SK-N-SH (cell line): Measurements from ENCODE around the gene IL1RAP. TPM values are rescaled to one million over a fixed set of nuclear protein-coding genes. Genes with fewer than 3 reads are reported as not detected.

Source experiments
- CTCF ChIA-PET: fragments of 300-600, 350-600 bp; formaldehyde crosslinking; extraction: SDS; loops from one replicate; lab custom pipeline; 2021; lab: Yijun Ruan, JAX
- POLR2A ChIA-PET: fragments of 350-600 bp; sonication (Branson Sonifier 250); formaldehyde crosslinking; extraction: SDS; loops from one replicate; lab custom pipeline; 2020; ENCODE audit warnings: antibody characterized with exemption, inconsistent platforms; lab: Yijun Ruan, JAX
- DNase-seq: peaks from one replicate; pipeline ENCODE4 v3.0.0; 2012
- H2AFZ ChIP-seq: fragments of 200-600 bp; sonication (generic); 2 replicates; pipeline ENCODE4 v1.8.1; 2016; ENCODE audit warnings: antibody characterized with exemption, mild to moderate bottlenecking, low read depth
- H3F3A ChIP-seq: fragments of 200-600 bp; sonication (generic); replicated peaks from 2 replicates; pipeline ENCODE3; 2016; ENCODE audit warnings: antibody characterized with exemption, mild to moderate bottlenecking; ENCODE audit not compliant: insufficient read depth
- H3K27ac ChIP-seq, 2 experiments: fragments of 200-500 bp in 1 of 2; fragments of 200-600 bp in 1 of 2; sonication (Bioruptor generic) in 1 of 2; sonication (generic), shearing (Covaris generic) in 1 of 2; 2 replicates each; pipeline versions ENCODE4 v1.5.1 to v1.6.1; 2014 to 2016; ENCODE audit warnings: low read depth in 2 of 2, inconsistent platforms in 1 of 2, low read length in 1 of 2, mild to moderate bottlenecking in 1 of 2, mixed read lengths in 1 of 2
- H3K27me3 ChIP-seq: fragments of 200-600 bp; sonication (generic), shearing (Covaris generic); 2 replicates; pipeline ENCODE4 v1.6.1; 2016; ENCODE audit warnings: mixed run types; ENCODE audit not compliant: insufficient read depth
- H3K36me3 ChIP-seq, 2 experiments: fragments of 200-500 bp in 1 of 2; fragments of 200-600 bp in 1 of 2; sonication (Bioruptor generic) in 1 of 2; sonication (generic) in 1 of 2; replicated peaks in 1 of 2; 2 replicates each; pipeline versions ENCODE3 to v1.5.1; 2014 to 2016; ENCODE audit warnings: low read length in 1 of 2, mild to moderate bottlenecking in 1 of 2; ENCODE audit not compliant: insufficient read depth in 2 of 2, control insufficient read depth in 1 of 2
- H3K4me1 ChIP-seq, 2 experiments: fragments of 200-500 bp in 1 of 2; fragments of 200-600 bp in 1 of 2; sonication (Bioruptor generic) in 1 of 2; sonication (generic), shearing (Covaris generic) in 1 of 2; 2 replicates each; pipeline versions ENCODE4 v1.5.1 to v1.6.1; 2014 to 2016; ENCODE audit warnings: low read depth in 1 of 2, low read length in 1 of 2, mixed run types in 1 of 2; ENCODE audit not compliant: insufficient read depth in 2 of 2, control insufficient read depth in 1 of 2
- H3K4me2 ChIP-seq: fragments of 200-600 bp; sonication (generic), shearing (Covaris generic); 2 replicates; pipeline ENCODE4 v1.6.1; 2017; ENCODE audit warnings: mixed run types
- H3K4me3 ChIP-seq, 2 experiments: fragments of 200-500 bp in 1 of 2; fragments of 200-600 bp in 1 of 2; sonication (Bioruptor generic) in 1 of 2; sonication (generic), shearing (Covaris generic) in 1 of 2; 2 replicates each; pipeline versions ENCODE4 v1.5.1 to v1.8.1; 2014 to 2016; ENCODE audit warnings: low read depth in 2 of 2, inconsistent platforms in 1 of 2, low read length in 1 of 2, mild to moderate bottlenecking in 1 of 2, mixed read lengths in 1 of 2, moderate library complexity in 1 of 2
- H3K79me2 ChIP-seq: fragments of 200-600 bp; sonication (generic); 2 replicates; pipeline ENCODE4 v1.8.1; 2017; ENCODE audit warnings: mild to moderate bottlenecking; ENCODE audit not compliant: insufficient read depth
- H3K9ac ChIP-seq: fragments of 200-600 bp; sonication (generic); 2 replicates; pipeline ENCODE4 v1.6.1; 2017; ENCODE audit warnings: mixed run types
- H3K9me2 ChIP-seq: fragments of 200-600 bp; sonication (generic); 2 replicates; pipeline ENCODE4 v1.6.1; 2017; ENCODE audit warnings: mixed run types
- H3K9me3 ChIP-seq: fragments of 200-600 bp; sonication (generic); 2 replicates; pipeline ENCODE4 v1.6.1; 2017; ENCODE audit warnings: mixed run types, mild to moderate bottlenecking, moderate library complexity
- H4K20me1 ChIP-seq: fragments of 200-600 bp; sonication (generic); 2 replicates; pipeline ENCODE4 v1.6.1; 2017; ENCODE audit warnings: mild to moderate bottlenecking, mixed run types; ENCODE audit not compliant: insufficient read depth
- CHD2 ChIP-seq: fragments of 150-350 bp; IDR thresholded peaks from 2 replicates; pipeline ENCODE4 v1.6.1; 2018; ENCODE audit warnings: low read length; ENCODE audit not compliant: partially characterized antibody
- ELF1 ChIP-seq: IDR thresholded peaks from 2 replicates; pipeline ENCODE4 v1.4.0; 2012
- FOSL2 ChIP-seq: IDR thresholded peaks from 2 replicates; pipeline ENCODE4 v1.4.0; 2012; ENCODE audit warnings: low read depth, mild to moderate bottlenecking, moderate library complexity, borderline replicate concordance
- FOXJ3 ChIP-seq: sonication (generic); formaldehyde crosslinking; IDR thresholded peaks from 2 replicates; pipeline ENCODE4 v1.5.1; 2020; ENCODE audit warnings: mild to moderate bottlenecking, missing genetic modification reagents
- GABPA ChIP-seq: IDR thresholded peaks from 2 replicates; pipeline ENCODE4 v1.4.0; 2012; ENCODE audit warnings: low read depth, mild to moderate bottlenecking
- JUND ChIP-seq: IDR thresholded peaks from 2 replicates; pipeline ENCODE4 v1.4.0; 2012
- MXI1 ChIP-seq: IDR thresholded peaks from 2 replicates; pipeline ENCODE4 v1.6.1; 2012; ENCODE audit warnings: mild to moderate bottlenecking, low read depth, low read length, improper control_type of control experiment
- NFIC ChIP-seq: IDR thresholded peaks from 2 replicates; pipeline ENCODE4 v1.4.0; 2012; ENCODE audit warnings: borderline replicate concordance
- NRF1 ChIP-seq: IDR thresholded peaks from 2 replicates; pipeline ENCODE4 v1.6.1; 2012; ENCODE audit warnings: low read depth, mild to moderate bottlenecking, low read length
- POLR2AphosphoS5 ChIP-seq: IDR thresholded peaks from 2 replicates; pipeline ENCODE4 v1.6.1; 2012; ENCODE audit warnings: low read depth, low read length
- RAD21 ChIP-seq: IDR thresholded peaks from 2 replicates; pipeline ENCODE4 v1.6.1; 2012; ENCODE audit warnings: mild to moderate bottlenecking, low read length
- RCOR1 ChIP-seq: fragments of 150-350 bp; IDR thresholded peaks from 2 replicates; pipeline ENCODE4 v1.6.1; 2017; ENCODE audit warnings: antibody characterized with exemption, low read length
- RFX5 ChIP-seq: IDR thresholded peaks from 2 replicates; pipeline ENCODE4 v1.6.1; 2012; ENCODE audit warnings: mild to moderate bottlenecking, improper control_type of control experiment, low read length
- SMC3 ChIP-seq: IDR thresholded peaks from 2 replicates; pipeline ENCODE4 v1.6.1; 2012; ENCODE audit warnings: low read depth, low read length, improper control_type of control experiment
- TCF12 ChIP-seq: IDR thresholded peaks from 2 replicates; pipeline ENCODE4 v1.4.0; 2012
- USF2 ChIP-seq: fragments of 150-350 bp; IDR thresholded peaks from 2 replicates; pipeline ENCODE4 v1.6.1; 2017; ENCODE audit warnings: antibody characterized with exemption, low read length, low read depth, borderline replicate concordance
- WGBS: methylation state at CpG from one replicate; pipeline ENCODE4 v1.1.6; 2017; ENCODE audit warnings: low lambda C conversion rate; 5-methylcytosine and 5-hydroxymethylcytosine counted together
- polyA plus RNA-seq, 3 experiments: library from polyadenylated mRNA; depleted of rRNA; stranded (reverse); fragments of >200 nt; gene quantifications; 2 replicates each; pipeline ENCODE4 v1.2.3, GENCODE V29; 2012
- TF ChIP-seq, protein P1 (sequence below): fragments of 150-350 bp; IDR thresholded peaks from 2 replicates; pipeline ENCODE4 v1.6.1; 2016; ENCODE audit warnings: mild to moderate bottlenecking, low read depth, low read length
- TF ChIP-seq, protein P2 (sequence below): IDR thresholded peaks from 2 replicates; pipeline ENCODE4 v1.4.0; 2012; ENCODE audit warnings: low read depth, borderline replicate concordance
- TF ChIP-seq, protein P3 (sequence below): IDR thresholded peaks from 2 replicates; pipeline ENCODE4 v1.4.0; 2012; ENCODE audit warnings: low read depth, borderline replicate concordance

Gene IL1RAP
- polyA plus RNA-seq, 1 of the 3 experiments (the other 2 are of a cell fraction): 7.6 TPM

DNA sequence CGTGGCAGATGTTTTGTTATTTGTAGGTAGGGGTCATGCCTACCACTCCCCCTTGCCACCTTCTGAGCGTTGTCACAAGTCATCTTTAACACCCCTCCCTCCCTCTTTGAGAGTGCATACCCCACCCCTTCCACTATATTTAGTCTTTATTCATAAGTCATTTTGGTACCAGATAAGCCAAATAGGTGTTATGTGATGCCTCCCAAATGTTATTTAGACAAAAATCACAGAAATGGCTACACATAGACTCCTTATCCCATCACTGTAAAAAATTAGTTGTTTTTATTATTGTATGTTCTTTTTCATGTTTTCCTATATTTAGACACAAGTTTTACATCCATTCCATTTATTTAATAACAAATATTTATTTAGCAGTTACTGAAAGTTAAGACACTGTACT is 93.1 kb downstream of the IL1RAP start:
- H3K79me2 ChIP-seq: no peaks in the 10 kb centered on the region
- ChIA-PET CTCF (no interaction called here), POLR2A (no interaction called here)

More for the DNA sequence above, 93.1 kb downstream of the IL1RAP start:
- H3K27me3 ChIP-seq: no peaks in the 10 kb centered on the region
- no peak overlapping the region for H3K27ac ChIP-seq
- peaks cover 0 to 18% of the 10 kb centered on the region in 2 experiments for H3K36me3 ChIP-seq
- H3K4me3 ChIP-seq: no peak overlapping the region
- no peaks in the 10 kb centered on the region for H4K20me1 ChIP-seq
- no peak for DNase-seq
- H3K4me1 ChIP-seq: peaks cover 0 to under 1% of the 10 kb centered on the region in 2 experiments; a peak in 1 of 4 replicates
- H3K4me2 ChIP-seq: no peak overlapping the region
- TF ChIP-seq CHD2 (no peak), TCF12 (no peak), USF2 (no peak), MXI1 (no peak), FOSL2 (no peak), SMC3 (no peak), ELF1 (no peak), POLR2AphosphoS5 (no peak), NRF1 (no peak), GABPA (no peak), RFX5 (no peak), FOXJ3 (CRISPR knock-in tag) (no peak), NFIC (no peak), RAD21 (no peak), RCOR1 (no peak), JUND (no peak)
- TF ChIP-seq, protein P1, sequence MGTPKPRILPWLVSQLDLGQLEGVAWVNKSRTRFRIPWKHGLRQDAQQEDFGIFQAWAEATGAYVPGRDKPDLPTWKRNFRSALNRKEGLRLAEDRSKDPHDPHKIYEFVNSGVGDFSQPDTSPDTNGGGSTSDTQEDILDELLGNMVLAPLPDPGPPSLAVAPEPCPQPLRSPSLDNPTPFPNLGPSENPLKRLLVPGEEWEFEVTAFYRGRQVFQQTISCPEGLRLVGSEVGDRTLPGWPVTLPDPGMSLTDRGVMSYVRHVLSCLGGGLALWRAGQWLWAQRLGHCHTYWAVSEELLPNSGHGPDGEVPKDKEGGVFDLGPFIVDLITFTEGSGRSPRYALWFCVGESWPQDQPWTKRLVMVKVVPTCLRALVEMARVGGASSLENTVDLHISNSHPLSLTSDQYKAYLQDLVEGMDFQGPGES: no peak
- TF ChIP-seq, protein P2, sequence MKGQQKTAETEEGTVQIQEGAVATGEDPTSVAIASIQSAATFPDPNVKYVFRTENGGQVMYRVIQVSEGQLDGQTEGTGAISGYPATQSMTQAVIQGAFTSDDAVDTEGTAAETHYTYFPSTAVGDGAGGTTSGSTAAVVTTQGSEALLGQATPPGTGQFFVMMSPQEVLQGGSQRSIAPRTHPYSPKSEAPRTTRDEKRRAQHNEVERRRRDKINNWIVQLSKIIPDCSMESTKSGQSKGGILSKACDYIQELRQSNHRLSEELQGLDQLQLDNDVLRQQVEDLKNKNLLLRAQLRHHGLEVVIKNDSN: no peak
- TF ChIP-seq, protein P3, sequence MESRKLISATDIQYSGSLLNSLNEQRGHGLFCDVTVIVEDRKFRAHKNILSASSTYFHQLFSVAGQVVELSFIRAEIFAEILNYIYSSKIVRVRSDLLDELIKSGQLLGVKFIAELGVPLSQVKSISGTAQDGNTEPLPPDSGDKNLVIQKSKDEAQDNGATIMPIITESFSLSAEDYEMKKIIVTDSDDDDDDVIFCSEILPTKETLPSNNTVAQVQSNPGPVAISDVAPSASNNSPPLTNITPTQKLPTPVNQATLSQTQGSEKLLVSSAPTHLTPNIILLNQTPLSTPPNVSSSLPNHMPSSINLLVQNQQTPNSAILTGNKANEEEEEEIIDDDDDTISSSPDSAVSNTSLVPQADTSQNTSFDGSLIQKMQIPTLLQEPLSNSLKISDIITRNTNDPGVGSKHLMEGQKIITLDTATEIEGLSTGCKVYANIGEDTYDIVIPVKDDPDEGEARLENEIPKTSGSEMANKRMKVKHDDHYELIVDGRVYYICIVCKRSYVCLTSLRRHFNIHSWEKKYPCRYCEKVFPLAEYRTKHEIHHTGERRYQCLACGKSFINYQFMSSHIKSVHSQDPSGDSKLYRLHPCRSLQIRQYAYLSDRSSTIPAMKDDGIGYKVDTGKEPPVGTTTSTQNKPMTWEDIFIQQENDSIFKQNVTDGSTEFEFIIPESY: no peak
- 25% methylated on average over 2 of the region's 2 CpGs for WGBS
- no peaks in the 10 kb centered on the region for H3K9me3 ChIP-seq
- no peak overlapping the region for H2AFZ ChIP-seq
- no peaks in the 10 kb centered on the region for H3F3A ChIP-seq
- H3K9me2 ChIP-seq: no peaks in the 10 kb centered on the region
- H3K9ac ChIP-seq: no peak overlapping the region
